GM18508 (cell line): ENCODE results near the gene EEFSEC.

Experiments
- ATAC-seq: cut with Tn5 transposase; IDR thresholded peaks from one replicate; pipeline ENCODE4 v1.9.1; 2021; ENCODE audit warnings: moderate number of reproducible peaks; ENCODE audit not compliant: insufficient read depth, unreplicated experiment

EEFSEC gene

GRCh38 chr3:128376516-128376915 lies 223.2 kb downstream of the EEFSEC start:
- no peak for ATAC-seq

GRCh38 chr3:128378631-128379347 lies 225.5 kb downstream of the EEFSEC start:
- ATAC-seq: no peak

- ATAC-seq: no peak
Observed at GRCh38 chr3:128379367-128380160, 226.3 kb downstream of the EEFSEC start.

- ATAC-seq: no peak
Observed at GRCh38 chr3:128380295-128380694, 227.0 kb downstream of the EEFSEC start.

DNA sequence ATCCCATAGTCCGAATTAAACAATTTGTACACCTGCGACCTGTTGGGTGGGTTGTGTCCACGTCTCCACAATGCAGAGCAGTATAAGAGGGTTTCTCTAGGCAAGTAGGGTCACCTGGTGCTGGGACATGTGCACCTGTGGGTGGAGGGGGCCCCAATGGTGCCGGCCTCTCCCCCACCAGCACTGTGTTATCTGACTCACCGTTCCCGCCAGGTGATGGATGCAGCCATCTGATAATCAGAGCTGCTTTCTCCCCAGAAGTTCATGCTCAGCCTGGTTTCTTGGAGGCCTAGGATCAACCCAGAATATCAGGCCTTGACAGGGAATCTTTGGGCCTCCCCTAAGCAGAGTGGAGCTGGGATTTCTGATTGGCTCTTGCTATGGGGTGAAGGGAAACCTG lies 227.4 kb downstream of the EEFSEC start:
- ATAC-seq: no peak

- no peak for ATAC-seq
Observed at GRCh38 chr3:128381609-128382008, 228.3 kb downstream of the EEFSEC start.

DNA sequence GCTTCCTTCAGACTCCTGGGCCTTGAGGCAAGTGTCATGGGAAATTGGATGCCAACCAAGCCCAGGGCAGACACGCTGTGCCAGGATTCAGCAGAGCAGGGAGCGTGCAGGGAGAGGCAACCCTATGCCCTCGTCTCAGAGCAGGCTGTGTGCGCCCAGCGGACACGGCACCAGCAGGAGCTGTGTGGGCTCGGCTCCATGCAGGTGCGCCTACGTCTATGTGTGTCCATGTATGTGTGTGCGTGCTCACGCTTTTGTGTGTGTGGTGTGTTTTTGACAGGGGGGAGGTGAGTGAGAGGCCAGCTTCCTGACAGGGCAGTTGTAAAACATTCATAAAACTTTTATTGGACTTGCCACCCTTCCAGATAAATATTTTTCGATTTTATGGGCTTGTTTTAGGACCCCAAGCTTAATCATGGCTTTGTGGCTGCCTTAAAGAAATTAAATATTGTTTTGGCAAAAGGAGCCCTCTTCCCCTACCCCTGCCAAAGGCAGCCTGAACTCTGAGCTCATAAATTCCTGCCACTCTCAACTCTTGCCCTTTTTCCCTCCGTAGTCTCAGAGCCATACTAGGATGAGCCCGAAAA lies 229.0 kb downstream of the EEFSEC start:
- ATAC-seq: no peak

GRCh38 chr3:128383316-128384235 lies 230.3 kb downstream of the EEFSEC start:
- ATAC-seq: no peak

DNA sequence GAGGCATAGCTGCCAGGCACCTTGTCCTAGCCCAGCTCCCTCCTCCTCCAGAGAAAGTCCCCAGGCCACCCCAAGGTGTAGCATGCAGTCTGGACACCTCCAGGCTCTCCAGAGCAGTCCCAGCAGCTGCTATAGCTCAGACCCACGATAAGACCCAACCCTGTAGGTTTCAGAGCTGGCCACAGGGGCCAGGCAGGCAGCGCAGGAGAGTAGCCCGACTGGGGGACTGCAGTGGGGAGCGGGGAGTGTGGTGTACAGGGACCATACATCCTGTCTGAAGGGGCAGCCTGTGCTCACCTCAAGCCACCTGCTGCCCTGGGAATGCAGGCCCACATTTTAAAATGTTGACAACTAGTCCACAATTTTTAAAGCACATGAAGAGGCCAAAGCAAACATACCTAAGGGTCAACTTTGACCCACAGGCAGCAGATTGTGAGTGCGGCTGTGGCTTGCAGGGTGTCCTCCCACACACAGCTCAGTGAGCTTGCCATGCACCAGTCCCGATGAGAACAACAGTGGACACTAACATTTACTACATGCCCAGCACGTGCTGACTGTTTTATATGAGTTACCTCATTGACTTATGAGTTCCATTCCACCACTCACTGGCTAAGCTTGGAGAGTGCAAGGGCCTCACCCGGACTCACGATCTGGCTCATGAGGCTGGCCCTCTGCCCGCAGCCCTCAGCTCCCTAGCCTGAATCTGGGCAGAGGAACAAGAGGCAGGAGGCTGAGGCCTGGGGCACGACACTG lies 232.0 kb downstream of the EEFSEC start:
- ATAC-seq: no peak

GRCh38 chr3:128388932-128389331 lies 235.7 kb downstream of the EEFSEC start:
- ATAC-seq: no peak

DNA sequence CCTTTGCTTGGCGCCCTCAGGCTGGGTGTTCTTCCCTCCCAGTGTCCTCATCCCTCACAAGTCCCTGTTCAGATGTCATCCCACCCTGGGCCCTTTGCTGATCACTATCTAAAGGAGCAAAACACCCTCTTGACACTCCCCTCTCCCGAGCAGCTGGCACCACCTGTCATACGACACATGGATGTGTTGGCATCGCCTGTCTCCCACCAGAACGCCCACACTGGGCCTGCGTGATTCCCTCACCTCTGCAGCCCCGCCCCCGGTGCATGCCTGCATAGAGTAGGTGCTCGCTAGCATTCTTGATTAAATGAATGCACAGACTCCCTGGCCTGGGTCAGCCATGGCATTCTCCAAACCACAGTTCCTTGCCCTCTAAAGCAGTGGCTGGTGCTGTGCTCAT lies 237.6 kb downstream of the EEFSEC start:
- ATAC-seq: no peak

DNA sequence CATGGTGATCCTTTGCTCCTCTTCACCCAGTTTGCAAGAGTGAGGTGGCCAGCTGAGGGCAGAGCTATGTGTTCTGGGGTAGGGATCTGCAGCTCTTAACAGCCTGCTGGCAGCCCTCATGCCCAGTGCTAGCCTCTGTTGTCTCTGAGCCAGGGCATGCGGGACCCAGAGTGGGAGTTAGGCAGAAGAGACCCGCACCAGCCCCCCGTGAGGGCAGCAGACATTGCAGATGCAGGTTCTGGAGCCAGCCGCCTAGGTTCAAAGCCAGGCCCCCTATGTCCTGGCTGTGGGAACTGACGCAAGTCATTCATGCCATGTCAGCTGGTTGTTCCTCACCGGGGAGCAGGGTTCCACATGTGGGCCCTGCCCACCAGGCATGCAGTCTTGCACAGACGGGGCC lies 238.7 kb downstream of the EEFSEC start:
- no peak for ATAC-seq

DNA sequence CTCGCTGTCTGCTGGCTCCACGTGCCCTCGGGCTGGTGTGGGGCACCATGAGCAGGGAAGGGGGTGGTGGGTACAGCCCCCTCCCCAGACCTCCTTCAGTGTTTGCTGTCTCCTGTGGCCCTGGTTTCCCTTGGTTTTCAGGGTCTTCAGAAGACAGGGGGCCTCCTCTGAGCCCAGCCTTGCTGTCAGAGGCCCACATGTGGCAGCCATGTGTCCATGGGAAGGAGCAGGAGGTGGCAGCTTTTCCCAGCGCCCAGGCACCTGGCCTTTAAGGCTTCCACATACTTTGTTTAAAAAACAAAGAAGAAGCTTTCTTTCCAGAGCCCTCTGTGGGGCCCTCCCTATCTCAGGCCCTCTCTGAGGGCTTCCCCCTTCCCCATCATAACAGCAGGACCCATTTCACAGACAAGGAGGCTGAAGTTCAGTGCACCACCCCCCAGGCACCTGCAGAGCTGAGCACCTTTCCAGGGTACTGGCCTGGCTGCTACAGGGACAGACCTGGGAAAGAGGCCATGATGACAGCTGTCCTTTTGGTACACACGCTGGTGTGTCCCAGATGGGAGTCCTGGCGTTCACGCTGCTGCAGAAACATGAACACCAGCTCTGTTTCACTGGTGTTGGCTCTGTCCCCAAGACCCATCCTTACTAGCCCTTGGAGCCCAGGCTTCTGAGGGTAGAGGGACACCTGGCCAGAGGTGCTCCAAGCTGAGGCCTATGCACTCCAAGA lies 239.7 kb downstream of the EEFSEC start:
- no peak for ATAC-seq

GRCh38 chr3:128394033-128394432 lies 240.8 kb downstream of the EEFSEC start:
- no peak for ATAC-seq

GRCh38 chr3:128395046-128395445 lies 241.8 kb downstream of the EEFSEC start:
- no peak for ATAC-seq

- ATAC-seq: no peak
Observed at GRCh38 chr3:128395500-128396162, 242.3 kb downstream of the EEFSEC start.

- no peak for ATAC-seq
Observed at GRCh38 chr3:128397484-128397883, 244.2 kb downstream of the EEFSEC start.

DNA sequence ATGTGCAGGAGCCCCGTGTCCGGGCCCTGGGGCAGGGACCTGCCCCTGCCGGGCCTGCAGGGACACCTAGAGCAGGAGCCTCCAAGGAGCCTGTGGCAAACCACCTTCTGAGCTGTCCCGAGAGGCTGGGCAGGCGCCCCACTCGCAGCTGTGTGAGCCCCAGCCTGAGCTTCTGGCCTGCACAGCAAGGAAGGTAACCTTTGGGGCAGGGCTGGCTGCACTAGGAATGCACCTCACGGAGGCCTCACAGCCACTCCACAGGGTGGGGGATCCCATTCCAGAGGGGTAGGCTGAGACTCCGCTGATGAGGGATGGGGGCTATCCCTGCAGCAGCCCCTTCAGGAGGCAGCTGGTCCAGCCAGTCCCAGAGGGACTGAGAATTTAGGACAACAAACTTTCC lies 245.3 kb downstream of the EEFSEC start:
- no peak for ATAC-seq
